ENCODE measurements around the gene RBM44. TPM values are rescaled to one million over a fixed set of nuclear protein-coding genes. Genes with fewer than 3 reads are reported as not detected.

Gene RBM44
- total RNA-seq, 2 experiments from 2014 or later = 2.8 to 2.9 TPM

- Mint-ChIP-seq H3K27me3 (no peaks in the 10 kb centered on the region), H3K27ac (no peak overlapping the region), H3K4me3 (no peak overlapping the region), H3K4me1 (ENCODE audit: low read depth) (no peaks in the 10 kb centered on the region), H3K9me3 (peaks cover 3% of the 10 kb centered on the region), H3K36me3 (ENCODE audit: low read depth) (peaks cover 15% of the 10 kb centered on the region)
- no peak overlapping the region for H3K4me3 ChIP-seq (ENCODE audit: low read length)
- ATAC-seq (ENCODE audit: poor library complexity) (no peak), DNase-seq (no peak)
- no peak overlapping the region for H3K27ac ChIP-seq (ENCODE audit: low read depth in 1 of 2, low read length in 2 of 2)
- POLR2A ChIA-PET = no interaction called here
- intact Hi-C loops (cut with DNase I, micrococcal nuclease) = no loop called here
- CTCF ChIA-PET = no interaction called here
- no peaks in the 10 kb centered on the region for H3K4me1 ChIP-seq (ENCODE audit: insufficient read depth, low read length)
- no peaks in the 10 kb centered on the region for H3K36me3 ChIP-seq (ENCODE audit: insufficient read depth, low read length)
- no peaks in the 10 kb centered on the region for H3K27me3 ChIP-seq (ENCODE audit: control insufficient read depth in 1 of 2, insufficient read depth in 2 of 2, low read length in 2 of 2)
- no peak for TF ChIP-seq CTCF (IDR thresholded peaks at IDR 0.05)
- H3K9me3 ChIP-seq (ENCODE audit: control insufficient read depth in 1 of 2, insufficient read depth in 1 of 2, low read length in 2 of 2) = peaks cover 4 to 19% of the 10 kb centered on the region in 2 experiments
Observed at GRCh38 chr2:237801466-237801865, 2.9 kb downstream of the RBM44 start.

- no peak overlapping the region for H3K27ac Mint-ChIP-seq
- no peaks in the 10 kb centered on the region for H3K36me3 ChIP-seq (ENCODE audit: insufficient read depth, low read length)
- ChIA-PET CTCF (no interaction called here), POLR2A (no interaction called here)
- DNase-seq (no peak), ATAC-seq (ENCODE audit: poor library complexity) (no peak)
- no peaks in the 10 kb centered on the region for H3K27me3 Mint-ChIP-seq
- H3K4me3 ChIP-seq (ENCODE audit: low read length) = no peak overlapping the region
- H3K9me3 ChIP-seq (ENCODE audit: control insufficient read depth in 1 of 2, insufficient read depth in 1 of 2, low read length in 2 of 2) = peaks cover 0 to 3% of the 10 kb centered on the region in 2 experiments
- H3K9me3 Mint-ChIP-seq = no peaks in the 10 kb centered on the region
- no peak for TF ChIP-seq CTCF (IDR thresholded peaks at IDR 0.05)
- H3K4me1 Mint-ChIP-seq (ENCODE audit: low read depth) = no peaks in the 10 kb centered on the region
- no peaks in the 10 kb centered on the region for H3K4me1 ChIP-seq (ENCODE audit: insufficient read depth, low read length)
- H3K27ac ChIP-seq (ENCODE audit: low read depth in 1 of 2, low read length in 2 of 2) = no peak overlapping the region
- peaks cover 7% of the 10 kb centered on the region for H3K36me3 Mint-ChIP-seq (ENCODE audit: low read depth)
- H3K27me3 ChIP-seq (ENCODE audit: control insufficient read depth in 1 of 2, insufficient read depth in 2 of 2, low read length in 2 of 2) = no peaks in the 10 kb centered on the region
- intact Hi-C loops (cut with DNase I, micrococcal nuclease) = no loop called here
- no peak overlapping the region for H3K4me3 Mint-ChIP-seq
Observed at GRCh38 chr2:237806334-237806733, 7.8 kb downstream of the RBM44 start.

- Histone ChIP-seq H3K9me3 (ENCODE audit: control insufficient read depth in 1 of 2, insufficient read depth in 1 of 2, low read length in 2 of 2) (no peaks in the 10 kb centered on the region), H3K27ac (ENCODE audit: low read depth in 1 of 2, low read length in 2 of 2) (no peak overlapping the region), H3K27me3 (ENCODE audit: control insufficient read depth in 1 of 2, insufficient read depth in 2 of 2, low read length in 2 of 2) (no peaks in the 10 kb centered on the region), H3K36me3 (ENCODE audit: insufficient read depth, low read length) (no peaks in the 10 kb centered on the region), H3K4me1 (ENCODE audit: insufficient read depth, low read length) (no peaks in the 10 kb centered on the region), H3K4me3 (ENCODE audit: low read length) (no peak overlapping the region)
- Mint-ChIP-seq H3K27me3 (no peaks in the 10 kb centered on the region), H3K4me1 (ENCODE audit: low read depth) (peaks cover 5% of the 10 kb centered on the region), H3K27ac (no peak overlapping the region), H3K9me3 (no peaks in the 10 kb centered on the region), H3K36me3 (ENCODE audit: low read depth) (no peaks in the 10 kb centered on the region), H3K4me3 (no peak overlapping the region)
- DNase-seq (no peak), ATAC-seq (ENCODE audit: poor library complexity) (no peak)
- POLR2A ChIA-PET = no interaction called here
- CTCF ChIA-PET = no interaction called here
- intact Hi-C loops (cut with DNase I, micrococcal nuclease) = no loop called here
- TF ChIP-seq CTCF (IDR thresholded peaks at IDR 0.05) = no peak
Observed at GRCh38 chr2:237815637-237816036, 17.1 kb downstream of the RBM44 start.
